HepG2 (cell line): ENCODE results near the gene EVA1C. TPM values are rescaled to one million over a fixed set of nuclear protein-coding genes. Genes with fewer than 3 reads are reported as not detected.

Source experiments
- ADNP ChIP-seq: sonication (generic); formaldehyde crosslinking; IDR thresholded peaks from 2 replicates; pipeline ENCODE4 v1.4.0; 2020; ENCODE audit warnings: missing genetic modification reagents
- KLF9 ChIP-seq: IDR thresholded peaks from 2 replicates; pipeline ENCODE4 v1.6.1; 2016; ENCODE audit warnings: low read depth
- LRRFIP1 ChIP-seq: sonication (generic); formaldehyde crosslinking; conservative IDR thresholded peaks from 2 replicates; pipeline ENCODE4 v1.4.0; 2020; ENCODE audit warnings: missing genetic modification reagents
- MAFK ChIP-seq, 2 experiments: IDR thresholded peaks in 1 of 2; conservative IDR thresholded peaks in 1 of 2; 2 replicates each; pipeline ENCODE4 v1.6.1; 2011; ENCODE audit warnings: improper control_type of control experiment in 2 of 2, low read length in 2 of 2
- MATR3 ChIP-seq: sonication (generic); formaldehyde crosslinking; IDR thresholded peaks from 2 replicates; pipeline ENCODE4 v1.4.0; 2020; ENCODE audit warnings: missing genetic modification reagents
- MIER2 ChIP-seq: IDR thresholded peaks from 2 replicates; pipeline ENCODE4 v1.6.1; 2016; ENCODE audit warnings: missing biosample characterization, missing genetic modification reagents
- MIER3 ChIP-seq: IDR thresholded peaks from 2 replicates; pipeline ENCODE4 v1.6.1; 2016; ENCODE audit warnings: missing compliant biosample characterization, borderline replicate concordance
- NFE2L2 ChIP-seq: fragments of 150-350 bp; IDR thresholded peaks from 2 replicates; pipeline ENCODE4 v1.6.1; 2014; ENCODE audit warnings: low read length
- NPAS2 ChIP-seq: sonication (generic); formaldehyde crosslinking; IDR thresholded peaks from 2 replicates; pipeline ENCODE4 v1.8.0; 2022; ENCODE audit warnings: mild to moderate bottlenecking, missing genetic modification reagents, borderline replicate concordance
- SAFB2 ChIP-seq: sonication (generic); formaldehyde crosslinking; IDR thresholded peaks from 2 replicates; pipeline ENCODE4 v1.5.1; 2020; ENCODE audit warnings: missing genetic modification reagents, low read depth, mild to moderate bottlenecking, borderline replicate concordance
- TIGD3 ChIP-seq: sonication (generic); formaldehyde crosslinking; IDR thresholded peaks from 2 replicates; pipeline ENCODE4 v1.5.1; 2020; ENCODE audit warnings: mild to moderate bottlenecking, missing genetic modification reagents, borderline replicate concordance
- USF2 ChIP-seq, 2 experiments: sonication (generic) in 1 of 2; formaldehyde crosslinking in 1 of 2; IDR thresholded peaks; 2 replicates each; pipeline versions ENCODE4 v1.5.1 to v1.6.1; 2011 to 2020; ENCODE audit warnings: borderline replicate concordance in 1 of 2, low read depth in 1 of 2, low read length in 1 of 2, mild to moderate bottlenecking in 1 of 2, missing genetic modification reagents in 1 of 2, moderate library complexity in 1 of 2
- ZFP1 ChIP-seq: IDR thresholded peaks from 2 replicates; pipeline ENCODE4 v1.6.1; 2016
- ZNF451 ChIP-seq: sonication (generic); formaldehyde crosslinking; IDR thresholded peaks from 2 replicates; pipeline ENCODE4 v1.5.0; 2020; ENCODE audit warnings: mild to moderate bottlenecking, missing genetic modification reagents
- polyA plus RNA-seq, 8 experiments: library from polyadenylated mRNA; depleted of rRNA in 3 of 8; stranded (reverse) in 7 of 8; unstranded in 1 of 8; fragments of >200 nt; fragmentation: Illumina TruSeq in 4 of 8; extraction: Trizol in 4 of 8; gene quantifications; 2 replicates each; pipeline versions ENCODE4 v1.2.1 to v1.2.3, GENCODE V29; 2011 to 2016; ENCODE audit warnings: low read depth in 4 of 8, missing spikeins in 1 of 8, mixed read lengths in 1 of 8; ENCODE audit not compliant: insufficient read depth in 1 of 8
- total RNA-seq, 5 experiments: library from RNA; depleted of rRNA; stranded (reverse); fragments of >200 nt; fragmentation: Illumina TruSeq; extraction: Trizol; gene quantifications; 2 replicates each; pipeline ENCODE4 v1.2.3, GENCODE V29; 2016; ENCODE audit warnings: low read depth in 1 of 5
- TF ChIP-seq, protein P1 (sequence below): sonication (generic); formaldehyde crosslinking; IDR thresholded peaks from 2 replicates; pipeline ENCODE4 v1.4.0; 2020; ENCODE audit warnings: mild to moderate bottlenecking, missing genetic modification reagents, borderline replicate concordance
- TF ChIP-seq, protein P2 (sequence below): IDR thresholded peaks from 2 replicates; pipeline ENCODE4 v1.6.1; 2016

The EVA1C gene
- total and polyA plus RNA-seq, 2 of the 13 experiments (the other 11 are each of a cell fraction or from before 2014, with no cell fraction given) = 0.29 to 0.34 TPM

GRCh38 chr21:32392880-32393676 is 19.4 kb upstream of the EVA1C start, which contains the start of gene URB1 (continued):
- TF ChIP-seq KLF9 (CRISPR knock-in tag) = 0 out of 2 replicates have a peak, but pooled peaks have one; percentile 60
- no peak for TF ChIP-seq LRRFIP1 (CRISPR knock-in tag)
- no peak for TF ChIP-seq NPAS2
- TF ChIP-seq USF2 (IDR thresholded peaks at IDR 0.05; ENCODE audit: low read depth, low read length) = no peak
- no peak for TF ChIP-seq USF2 (CRISPR knock-in tag; IDR thresholded peaks at IDR 0.05; ENCODE audit: borderline replicate concordance)
- no peak for TF ChIP-seq NFE2L2
- TF ChIP-seq, protein P1, sequence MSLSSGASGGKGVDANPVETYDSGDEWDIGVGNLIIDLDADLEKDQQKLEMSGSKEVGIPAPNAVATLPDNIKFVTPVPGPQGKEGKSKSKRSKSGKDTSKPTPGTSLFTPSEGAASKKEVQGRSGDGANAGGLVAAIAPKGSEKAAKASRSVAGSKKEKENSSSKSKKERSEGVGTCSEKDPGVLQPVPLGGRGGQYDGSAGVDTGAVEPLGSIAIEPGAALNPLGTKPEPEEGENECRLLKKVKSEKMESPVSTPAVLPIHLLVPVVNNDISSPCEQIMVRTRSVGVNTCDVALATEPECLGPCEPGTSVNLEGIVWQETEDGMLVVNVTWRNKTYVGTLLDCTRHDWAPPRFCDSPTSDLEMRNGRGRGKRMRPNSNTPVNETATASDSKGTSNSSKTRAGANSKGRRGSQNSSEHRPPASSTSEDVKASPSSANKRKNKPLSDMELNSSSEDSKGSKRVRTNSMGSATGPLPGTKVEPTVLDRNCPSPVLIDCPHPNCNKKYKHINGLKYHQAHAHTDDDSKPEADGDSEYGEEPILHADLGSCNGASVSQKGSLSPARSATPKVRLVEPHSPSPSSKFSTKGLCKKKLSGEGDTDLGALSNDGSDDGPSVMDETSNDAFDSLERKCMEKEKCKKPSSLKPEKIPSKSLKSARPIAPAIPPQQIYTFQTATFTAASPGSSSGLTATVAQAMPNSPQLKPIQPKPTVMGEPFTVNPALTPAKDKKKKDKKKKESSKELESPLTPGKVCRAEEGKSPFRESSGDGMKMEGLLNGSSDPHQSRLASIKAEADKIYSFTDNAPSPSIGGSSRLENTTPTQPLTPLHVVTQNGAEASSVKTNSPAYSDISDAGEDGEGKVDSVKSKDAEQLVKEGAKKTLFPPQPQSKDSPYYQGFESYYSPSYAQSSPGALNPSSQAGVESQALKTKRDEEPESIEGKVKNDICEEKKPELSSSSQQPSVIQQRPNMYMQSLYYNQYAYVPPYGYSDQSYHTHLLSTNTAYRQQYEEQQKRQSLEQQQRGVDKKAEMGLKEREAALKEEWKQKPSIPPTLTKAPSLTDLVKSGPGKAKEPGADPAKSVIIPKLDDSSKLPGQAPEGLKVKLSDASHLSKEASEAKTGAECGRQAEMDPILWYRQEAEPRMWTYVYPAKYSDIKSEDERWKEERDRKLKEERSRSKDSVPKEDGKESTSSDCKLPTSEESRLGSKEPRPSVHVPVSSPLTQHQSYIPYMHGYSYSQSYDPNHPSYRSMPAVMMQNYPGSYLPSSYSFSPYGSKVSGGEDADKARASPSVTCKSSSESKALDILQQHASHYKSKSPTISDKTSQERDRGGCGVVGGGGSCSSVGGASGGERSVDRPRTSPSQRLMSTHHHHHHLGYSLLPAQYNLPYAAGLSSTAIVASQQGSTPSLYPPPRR (CRISPR knock-in tag) = no peak
- no peak for TF ChIP-seq MIER2 (CRISPR knock-in tag)
- TF ChIP-seq, protein P2, sequence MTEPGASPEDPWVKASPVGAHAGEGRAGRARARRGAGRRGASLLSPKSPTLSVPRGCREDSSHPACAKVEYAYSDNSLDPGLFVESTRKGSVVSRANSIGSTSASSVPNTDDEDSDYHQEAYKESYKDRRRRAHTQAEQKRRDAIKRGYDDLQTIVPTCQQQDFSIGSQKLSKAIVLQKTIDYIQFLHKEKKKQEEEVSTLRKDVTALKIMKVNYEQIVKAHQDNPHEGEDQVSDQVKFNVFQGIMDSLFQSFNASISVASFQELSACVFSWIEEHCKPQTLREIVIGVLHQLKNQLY (CRISPR knock-in tag) = no peak
- no peak for TF ChIP-seq MATR3 (CRISPR knock-in tag)
- no peak for TF ChIP-seq MIER3 (CRISPR knock-in tag)
- TF ChIP-seq ZNF451 (CRISPR knock-in tag) = peak; percentile 48; the same call in 1 of the 2 replicates
- TF ChIP-seq ZFP1 (CRISPR knock-in tag) = no peak
- TF ChIP-seq TIGD3 (CRISPR knock-in tag) = 0 out of 2 replicates have a peak, but pooled peaks have one; percentile 68
- TF ChIP-seq MAFK (conservative IDR thresholded peaks at IDR 0.05 in 1 of 2, IDR thresholded peaks at IDR 0.05 in 1 of 2; ENCODE audit: low read length in 2 of 2) = no peak
- TF ChIP-seq SAFB2 = peak; percentile 53; the same call in 1 of the 2 replicates
- no peak for TF ChIP-seq ADNP (CRISPR knock-in tag)
